IPS DF 19.7 (cell line): Measurements from ENCODE around the gene TCOF1.

Source experiments
- DNase-seq: peaks from one replicate; pipeline ENCODE4 v3.0.0-alpha.2; 2013; ENCODE audit warnings: low read depth, low spot score

TCOF1 gene

GRCh38 chr5:150357326-150358260 is at the start of gene TCOF1:
Gene TCOF1 (plus strand): TSS chr5:150357697. CDS start chr5:150357747, 50 bp downstream.
- DNase-seq: peak; percentile 75

- DNase-seq: no peak
These were observed 48.2 kb upstream of the TCOF1 start for GRCh38 chr5:150309101-150309885.

- no peak for DNase-seq
These were observed 47.6 kb upstream of the TCOF1 start for GRCh38 chr5:150309886-150310239.

GRCh38 chr5:150310246-150310645 is 47.3 kb upstream of the TCOF1 start:
- DNase-seq: no peak

GRCh38 chr5:150311015-150311692 is 46.3 kb upstream of the TCOF1 start:
- DNase-seq: no peak

GRCh38 chr5:150312518-150312917 is 45.0 kb upstream of the TCOF1 start:
- DNase-seq: no peak

- DNase-seq: no peak
These were observed 44.0 kb upstream of the TCOF1 start for GRCh38 chr5:150313501-150313900.

- DNase-seq: no peak
These were observed 43.4 kb upstream of the TCOF1 start for GRCh38 chr5:150313921-150314716.

- DNase-seq: no peak
These were observed 42.3 kb upstream of the TCOF1 start for GRCh38 chr5:150315245-150315644.

GRCh38 chr5:150316320-150316719 is 41.2 kb upstream of the TCOF1 start:
- no peak for DNase-seq

GRCh38 chr5:150317048-150318003 is 40.2 kb upstream of the TCOF1 start:
- DNase-seq: no peak

GRCh38 chr5:150318613-150319483 is 38.6 kb upstream of the TCOF1 start:
- no peak for DNase-seq

- DNase-seq: no peak
These were observed 38.1 kb upstream of the TCOF1 start for GRCh38 chr5:150319484-150319790.

GRCh38 chr5:150320044-150320613 is 37.4 kb upstream of the TCOF1 start:
- no peak for DNase-seq

GRCh38 chr5:150321211-150321610 is 36.3 kb upstream of the TCOF1 start:
- DNase-seq: no peak

- no peak for DNase-seq
These were observed 35.7 kb upstream of the TCOF1 start for GRCh38 chr5:150321784-150322183.

GRCh38 chr5:150322202-150322601 is 35.3 kb upstream of the TCOF1 start:
- DNase-seq: no peak

GRCh38 chr5:150323092-150323491 is 34.4 kb upstream of the TCOF1 start:
- no peak for DNase-seq

- no peak for DNase-seq
These were observed 33.7 kb upstream of the TCOF1 start for GRCh38 chr5:150323819-150324218.
